ENCODE data around the gene KCNF1.

The KCNF1 gene

GRCh38 chr2:10918661-10919409 is 7.1 kb downstream of the KCNF1 start:
- DNase-seq (ENCODE audit: extremely low read depth in 1 of 2, low read depth in 1 of 2): no peak

GRCh38 chr2:10919410-10919770 is 7.7 kb downstream of the KCNF1 start:
- no peak for DNase-seq (ENCODE audit: extremely low read depth in 1 of 2, low read depth in 1 of 2)

DNA sequence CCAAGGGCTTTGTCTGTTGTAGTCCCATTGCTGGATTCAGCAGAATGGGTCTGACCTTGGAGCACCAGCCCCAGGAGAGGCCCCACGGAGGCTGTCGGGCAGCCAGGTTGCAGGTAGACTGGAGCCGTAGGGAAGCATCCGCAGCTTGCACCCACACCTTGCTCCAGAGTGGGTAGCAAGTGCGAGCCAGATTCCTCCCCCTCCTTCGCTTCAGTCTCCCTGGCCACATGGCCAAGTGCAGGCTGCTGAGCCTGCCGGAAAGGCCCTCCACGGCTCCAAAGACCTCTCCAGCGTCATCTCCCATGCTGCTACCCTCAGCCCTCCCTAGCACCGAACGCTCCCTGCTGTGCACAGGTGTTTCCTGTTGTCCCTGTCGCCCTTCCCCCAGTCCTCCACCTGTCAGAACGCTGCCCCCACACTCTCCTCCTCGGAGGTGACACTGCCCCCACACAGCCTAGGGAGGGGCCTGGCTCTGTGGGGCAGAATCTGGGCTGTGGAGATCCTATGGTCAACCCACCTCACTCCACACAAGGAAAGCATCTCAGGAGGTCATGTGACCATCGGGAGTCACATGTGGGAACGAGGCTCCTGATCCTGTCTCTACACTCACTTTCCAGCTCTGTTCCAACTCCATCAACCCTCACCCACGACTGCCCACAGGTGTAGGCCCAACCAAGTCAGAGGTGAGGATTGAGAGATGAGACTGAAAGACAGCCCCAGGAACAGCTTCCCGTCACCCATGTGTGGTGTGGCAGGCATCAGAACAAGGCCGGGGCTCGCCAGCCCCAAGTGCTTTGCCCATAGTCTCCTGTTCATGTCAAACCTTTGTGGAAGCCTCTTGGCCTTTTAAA is 8.3 kb downstream of the KCNF1 start:
- DNase-seq (ENCODE audit: extremely low read depth in 1 of 2, low read depth in 1 of 2): no peak

DNA sequence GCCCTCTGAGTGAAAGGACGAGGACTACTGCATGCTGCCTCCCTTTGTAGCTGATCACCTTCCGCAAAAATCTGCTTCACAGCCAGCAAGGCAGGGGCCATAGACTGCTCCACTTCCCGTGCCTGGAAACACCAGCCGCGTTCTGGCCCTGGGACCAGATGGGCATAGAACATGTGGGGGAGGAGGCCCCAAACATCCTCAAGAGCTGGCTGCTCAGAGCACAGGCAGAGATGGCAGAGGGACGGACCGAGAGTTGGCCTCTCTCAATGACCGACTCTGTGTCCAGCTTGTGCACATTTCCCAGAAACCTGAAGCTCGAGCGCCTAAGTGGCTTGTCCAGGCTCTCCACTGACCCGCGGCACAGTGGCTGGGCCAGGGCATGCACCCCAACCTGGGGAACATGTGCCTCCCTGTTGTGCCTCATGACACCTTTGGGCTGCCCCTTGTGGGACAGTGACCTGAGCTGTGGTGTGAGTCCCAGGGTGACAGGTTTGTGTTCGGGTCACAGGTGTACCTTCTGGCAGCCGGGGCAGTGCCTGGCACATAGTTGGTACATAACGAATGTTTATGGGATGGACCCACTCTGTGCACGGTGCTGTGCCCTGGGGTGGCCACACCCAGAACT is 9.1 kb downstream of the KCNF1 start:
- DNase-seq (ENCODE audit: extremely low read depth in 1 of 2, low read depth in 1 of 2): no peak

GRCh38 chr2:10921525-10921924 is 9.8 kb downstream of the KCNF1 start:
- no peak for DNase-seq (ENCODE audit: extremely low read depth in 1 of 2, low read depth in 1 of 2)

GRCh38 chr2:10922307-10923007 is 10.7 kb downstream of the KCNF1 start:
- DNase-seq (ENCODE audit: extremely low read depth in 1 of 2, low read depth in 1 of 2): no peak

GRCh38 chr2:10923008-10923375 is 11.3 kb downstream of the KCNF1 start:
- DNase-seq (ENCODE audit: extremely low read depth in 1 of 2, low read depth in 1 of 2): no peak

DNA sequence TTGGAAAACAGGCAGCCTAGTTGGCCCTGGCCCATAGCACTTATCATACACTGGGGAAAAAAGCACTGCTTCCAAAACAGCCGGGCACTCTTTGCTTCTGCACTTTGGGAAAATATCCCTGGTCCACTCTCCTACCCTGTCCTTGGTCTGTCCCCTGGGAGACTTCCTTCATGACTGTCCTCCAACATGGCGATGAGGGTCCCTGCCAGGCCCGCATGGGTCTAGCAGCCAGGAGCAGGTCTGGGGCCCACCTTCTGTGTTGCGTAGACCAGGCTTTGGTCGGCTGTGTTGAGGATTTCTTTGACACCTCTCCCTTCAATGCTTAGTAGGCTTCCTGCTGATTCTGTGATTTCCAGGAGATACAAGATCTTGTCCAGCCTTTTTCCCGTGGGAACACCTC is 12.2 kb downstream of the KCNF1 start:
- no peak for DNase-seq (ENCODE audit: extremely low read depth in 1 of 2, low read depth in 1 of 2)

DNA sequence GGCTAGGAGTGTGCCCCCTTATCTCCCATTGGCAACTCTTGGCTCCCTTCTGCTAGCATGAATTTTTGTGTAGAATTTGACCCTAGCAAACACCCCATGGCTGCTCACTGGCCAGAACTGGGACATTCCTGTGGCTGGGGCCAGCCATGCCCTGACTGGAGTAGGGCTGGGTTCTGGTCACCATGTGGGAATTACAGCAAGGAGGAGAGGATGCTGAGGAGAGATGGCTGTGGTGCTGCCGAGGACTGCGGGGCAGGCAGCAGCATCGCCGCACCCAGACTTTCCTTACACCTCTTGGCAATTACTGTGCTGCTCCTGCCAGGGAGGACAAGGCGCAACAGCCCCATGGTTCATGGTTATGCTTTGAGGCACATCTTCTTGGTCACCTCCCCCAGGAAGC is 12.7 kb downstream of the KCNF1 start:
- DNase-seq (ENCODE audit: extremely low read depth in 1 of 2, low read depth in 1 of 2): no peak

DNA sequence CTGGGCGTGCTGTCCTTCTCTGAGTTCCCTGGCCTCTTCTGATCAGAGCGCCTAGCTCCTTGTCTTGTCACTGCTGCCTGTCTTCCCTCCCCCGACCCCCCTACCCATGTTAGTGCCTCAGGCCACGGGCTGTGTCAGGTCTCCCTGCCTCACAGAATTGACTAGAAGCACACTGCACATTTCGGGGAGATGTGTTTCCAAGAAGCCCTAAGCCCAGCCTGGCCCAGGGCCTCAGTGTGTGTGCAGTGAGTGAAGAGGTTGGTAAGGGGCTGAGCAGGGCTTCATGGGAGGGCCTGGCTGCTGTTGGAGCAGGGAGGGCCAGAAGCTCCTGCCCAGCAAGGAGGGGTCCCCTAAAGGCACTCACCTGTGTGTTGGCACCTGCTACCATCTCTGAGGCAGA is 13.1 kb downstream of the KCNF1 start:
- DNase-seq (ENCODE audit: extremely low read depth in 1 of 2, low read depth in 1 of 2): no peak

GRCh38 chr2:10926191-10926820 is 14.6 kb downstream of the KCNF1 start:
- no peak for DNase-seq (ENCODE audit: extremely low read depth in 1 of 2, low read depth in 1 of 2)

GRCh38 chr2:10930721-10931516 is 19.2 kb downstream of the KCNF1 start:
- DNase-seq (ENCODE audit: extremely low read depth in 1 of 2, low read depth in 1 of 2): no peak

GRCh38 chr2:10931710-10932255 is 20.0 kb downstream of the KCNF1 start:
- DNase-seq (ENCODE audit: extremely low read depth in 1 of 2, low read depth in 1 of 2): no peak

- DNase-seq (ENCODE audit: extremely low read depth in 1 of 2, low read depth in 1 of 2): no peak
These were observed 20.8 kb downstream of the KCNF1 start for GRCh38 chr2:10932345-10933151.

- DNase-seq (ENCODE audit: extremely low read depth in 1 of 2, low read depth in 1 of 2): no peak
These were observed 22.0 kb downstream of the KCNF1 start for GRCh38 chr2:10933700-10934225.

- no peak for DNase-seq (ENCODE audit: extremely low read depth in 1 of 2, low read depth in 1 of 2)
These were observed 22.7 kb downstream of the KCNF1 start for GRCh38 chr2:10934308-10934978.

DNA sequence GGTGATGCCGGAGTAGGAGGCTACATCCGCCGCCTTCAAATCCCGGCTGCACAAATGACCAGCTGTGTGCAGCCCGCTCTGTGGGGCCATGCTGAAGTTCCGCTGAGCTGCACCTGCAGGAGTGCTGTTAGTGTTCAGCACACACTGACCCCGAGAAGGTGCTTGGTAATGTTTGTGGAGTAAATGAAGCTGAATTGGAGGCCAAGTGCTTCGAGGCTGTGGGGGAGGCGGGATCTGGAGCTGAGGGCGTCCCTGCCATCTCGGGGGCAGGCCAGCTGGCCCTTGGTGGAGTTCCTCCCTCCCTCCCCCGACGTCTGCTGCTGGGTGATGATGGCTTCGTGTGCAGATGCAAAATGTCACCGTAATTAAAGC is 23.2 kb downstream of the KCNF1 start:
- no peak for DNase-seq (ENCODE audit: extremely low read depth in 1 of 2, low read depth in 1 of 2)

GRCh38 chr2:10935366-10935918 is 23.7 kb downstream of the KCNF1 start:
- no peak for DNase-seq (ENCODE audit: extremely low read depth in 1 of 2, low read depth in 1 of 2)
